Vagina (tissue), 2 donors: ENCODE results near the gene SEBOX. TPM values are rescaled to one million over a fixed set of nuclear protein-coding genes. Genes with fewer than 3 reads are reported as not detected.

Source experiments
- DNase-seq, 2 donors: peaks; one replicate each; pipeline ENCODE4 v3.0.0-alpha.2; 2017; ENCODE audit errors: extremely low spot score in 2 of 2
- H3K27ac ChIP-seq: fragments of 200-600 bp; sonication (generic); one replicate; pipeline ENCODE4 v1.5.1; 2019
- H3K27me3 ChIP-seq: fragments of 200-600 bp; sonication (generic); one replicate; pipeline ENCODE4 v1.5.1; 2019
- H3K36me3 ChIP-seq, 2 donors: fragments of 200-600 bp; sonication (generic); one replicate each; pipeline ENCODE4 v1.5.1; 2017 to 2019
- H3K4me1 ChIP-seq: fragments of 200-600 bp; sonication (generic); one replicate; pipeline ENCODE4 v1.5.1; 2019
- H3K4me3 ChIP-seq, 2 donors: fragments of 200-600 bp; sonication (generic); 1 replicate in 1 of 2; 2 replicates in 1 of 2; pipeline ENCODE4 v1.5.1; 2016 to 2019
- H3K9me3 ChIP-seq: fragments of 200-600 bp; sonication (generic); one replicate; pipeline ENCODE4 v1.5.1; 2019
- CTCF ChIP-seq, 3 experiments: fragments of 450-650 bp in 2 of 3; fragments of 200-600 bp in 1 of 3; sonication (generic) in 1 of 3; IDR thresholded peaks; one replicate each; pipeline ENCODE4 v1.5.1; 2017 to 2019; ENCODE audit warnings: antibody characterized with exemption in 3 of 3, mild to moderate bottlenecking in 2 of 3, moderate library complexity in 2 of 3
- POLR2A ChIP-seq, 2 donors: fragments of 450-650 bp; IDR thresholded peaks; one replicate each; pipeline ENCODE4 v1.6.1; 2017; ENCODE audit warnings: antibody characterized with exemption in 2 of 2, mild to moderate bottlenecking in 2 of 2, moderate library complexity in 2 of 2
- POLR2AphosphoS5 ChIP-seq, 2 donors: sonication (generic); formaldehyde crosslinking; IDR thresholded peaks; one replicate each; pipeline ENCODE4 v1.9.0; 2017; ENCODE audit warnings: antibody characterized with exemption in 2 of 2, mild to moderate bottlenecking in 2 of 2, low read depth in 1 of 2; ENCODE audit not compliant: insufficient read depth in 1 of 2
- intact Hi-C: fragments of 100-400 bp; cut with DNase I; formaldehyde crosslinking; loops from one replicate; pipeline ENCODE4 v1.15.1; 2023
- total RNA-seq: library from RNA; depleted of rRNA; stranded (reverse); fragments of >200 nt; gene quantifications from one replicate; pipeline ENCODE4 v1.2.3, GENCODE V29; 2016

SEBOX gene
- total RNA-seq, 1 donor from 2014 or later: not detected

GRCh38 chr17:28346746-28347246, 18.2 kb downstream of the SEBOX start:
- H3K27ac ChIP-seq: no peak overlapping the region
- intact Hi-C loops: no loop called here
- H3K36me3 ChIP-seq: peaks cover 0 to 92% of the 10 kb centered on the region in 2 donors
- TF ChIP-seq POLR2A (IDR thresholded peaks at IDR 0.05) (no peak), POLR2AphosphoS5 (IDR thresholded peaks at IDR 0.05; ENCODE audit: insufficient read depth in 1 of 2, low read depth in 1 of 2) (no peak), CTCF (IDR thresholded peaks at IDR 0.05) (no peak)
- no peak for DNase-seq
- no peaks in the 10 kb centered on the region for H3K27me3 ChIP-seq
- H3K4me1 ChIP-seq: peaks cover 7% of the 10 kb centered on the region
- no peak overlapping the region for H3K4me3 ChIP-seq
- no peaks in the 10 kb centered on the region for H3K9me3 ChIP-seq

DNA sequence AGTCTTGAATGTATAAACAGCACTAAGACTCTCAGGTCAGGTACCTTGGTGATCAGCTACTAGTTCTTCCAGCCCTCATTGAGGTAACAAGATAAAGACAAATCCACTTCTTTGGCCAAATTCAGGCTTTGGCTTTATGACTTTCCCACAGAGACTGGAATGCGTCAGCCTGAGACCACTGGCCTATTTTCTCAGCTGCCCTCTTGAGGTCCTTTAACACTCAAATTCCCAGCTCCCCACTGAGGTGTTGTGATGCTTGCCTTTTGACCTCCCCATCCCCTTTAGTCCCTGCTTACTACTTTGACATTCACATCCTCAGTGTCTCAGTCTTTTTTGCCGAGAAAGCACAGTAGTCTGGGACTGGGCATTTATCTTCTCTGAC, 18.8 kb downstream of the SEBOX start:
- Histone ChIP-seq H3K9me3 (no peaks in the 10 kb centered on the region), H3K36me3 (peaks cover 0 to 92% of the 10 kb centered on the region in 2 donors), H3K4me1 (peaks cover 7% of the 10 kb centered on the region), H3K27ac (no peak overlapping the region), H3K4me3 (no peak overlapping the region), H3K27me3 (no peaks in the 10 kb centered on the region)
- intact Hi-C loops: no loop called here
- DNase-seq: no peak
- TF ChIP-seq POLR2AphosphoS5 (IDR thresholded peaks at IDR 0.05; ENCODE audit: insufficient read depth in 1 of 2, low read depth in 1 of 2) (no peak), CTCF (IDR thresholded peaks at IDR 0.05) (no peak), POLR2A (IDR thresholded peaks at IDR 0.05) (no peak)

- intact Hi-C loops: no loop called here
- no peak overlapping the region for H3K27ac ChIP-seq
- peaks cover 7% of the 10 kb centered on the region for H3K4me1 ChIP-seq
- H3K36me3 ChIP-seq: peaks cover 0 to 92% of the 10 kb centered on the region in 2 donors
- H3K9me3 ChIP-seq: no peaks in the 10 kb centered on the region
- no peak for DNase-seq
- H3K4me3 ChIP-seq: no peak overlapping the region
- no peaks in the 10 kb centered on the region for H3K27me3 ChIP-seq
- no peak for TF ChIP-seq POLR2A (IDR thresholded peaks at IDR 0.05)
- no peak for TF ChIP-seq POLR2AphosphoS5 (IDR thresholded peaks at IDR 0.05; ENCODE audit: insufficient read depth in 1 of 2, low read depth in 1 of 2)
- TF ChIP-seq CTCF (IDR thresholded peaks at IDR 0.05): no peak
Measured at GRCh38 chr17:28345419-28346198, 19.4 kb downstream of the SEBOX start.

- TF ChIP-seq CTCF (IDR thresholded peaks at IDR 0.05): no peak
- no peak for TF ChIP-seq POLR2A (IDR thresholded peaks at IDR 0.05)
- no peak for TF ChIP-seq POLR2AphosphoS5 (IDR thresholded peaks at IDR 0.05; ENCODE audit: insufficient read depth in 1 of 2, low read depth in 1 of 2)
- no peak overlapping the region for H3K4me3 ChIP-seq
- DNase-seq: no peak
- intact Hi-C loops: no loop called here
- H3K4me1 ChIP-seq: peaks cover 17% of the 10 kb centered on the region
- H3K9me3 ChIP-seq: no peaks in the 10 kb centered on the region
- H3K27me3 ChIP-seq: no peaks in the 10 kb centered on the region
- no peak overlapping the region for H3K27ac ChIP-seq
- peaks cover 0 to 92% of the 10 kb centered on the region in 2 donors for H3K36me3 ChIP-seq
Measured at GRCh38 chr17:28344435-28344901, 20.5 kb downstream of the SEBOX start.

- Histone ChIP-seq H3K4me1 (peaks cover 20% of the 10 kb centered on the region), H3K4me3 (no peak overlapping the region), H3K9me3 (no peaks in the 10 kb centered on the region), H3K36me3 (peaks cover 0 to 91% of the 10 kb centered on the region in 2 donors), H3K27me3 (no peaks in the 10 kb centered on the region), H3K27ac (no peak overlapping the region)
- no peak for DNase-seq
- TF ChIP-seq POLR2A (IDR thresholded peaks at IDR 0.05) (no peak), POLR2AphosphoS5 (IDR thresholded peaks at IDR 0.05; ENCODE audit: insufficient read depth in 1 of 2, low read depth in 1 of 2) (no peak), CTCF (IDR thresholded peaks at IDR 0.05) (no peak)
- intact Hi-C loops: no loop called here
Measured at GRCh38 chr17:28344011-28344410, 21.0 kb downstream of the SEBOX start.
